Fibroblast of upper back skin (primary cell): Measurements from ENCODE around the gene CDCA5.

Experiments used
- DNase-seq: peaks from one replicate; pipeline ENCODE4 v3.0.0-alpha.2; 2013

The CDCA5 gene

GRCh38 chr11:65067446-65067845 lies 16.4 kb downstream of the CDCA5 start:
- DNase-seq, result no peak

- no peak for DNase-seq
These were observed 17.0 kb downstream of the CDCA5 start for GRCh38 chr11:65066805-65067291.

DNA sequence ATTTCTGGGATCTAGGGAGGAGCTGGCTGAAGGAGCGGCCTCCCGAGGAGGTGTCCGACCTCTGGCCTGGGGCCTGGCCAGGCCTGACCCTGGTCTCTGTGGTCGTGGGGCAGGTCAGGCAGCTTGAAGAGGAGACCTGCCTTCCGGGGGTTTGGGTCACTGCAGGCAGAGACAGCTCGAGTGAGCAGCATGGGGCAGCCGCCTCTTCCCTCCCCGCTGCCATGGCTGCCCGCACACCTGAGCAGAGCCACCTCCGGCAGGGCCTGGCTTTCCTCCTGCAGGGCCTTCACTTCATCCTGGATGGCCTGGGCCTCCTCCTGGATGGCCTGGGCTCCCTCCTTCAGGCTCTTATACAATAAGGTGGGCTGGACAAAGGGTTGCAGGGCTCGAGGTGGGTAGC lies 17.5 kb downstream of the CDCA5 start:
- DNase-seq, result no peak

GRCh38 chr11:65065851-65066250 lies 18.0 kb downstream of the CDCA5 start:
- DNase-seq, result no peak

DNA sequence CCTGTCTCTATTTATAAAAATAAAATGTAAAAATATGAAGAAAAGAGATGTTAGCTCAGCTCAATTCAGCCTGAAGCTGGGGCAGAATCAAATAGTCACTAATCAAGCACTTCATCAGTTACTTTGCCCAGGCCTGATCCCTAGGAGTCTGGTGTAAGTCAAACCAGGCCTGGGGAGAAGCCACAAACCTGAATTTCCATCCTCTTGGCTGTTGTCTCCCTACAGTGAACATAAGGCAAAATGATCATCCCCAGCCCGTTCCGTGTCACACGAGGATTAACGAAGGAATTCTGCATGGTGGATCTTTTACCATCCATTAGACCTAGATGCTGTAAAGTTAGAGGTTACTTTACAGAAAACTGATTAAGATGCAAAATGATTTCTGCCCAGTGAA lies 19.0 kb downstream of the CDCA5 start:
- no peak for DNase-seq

DNA sequence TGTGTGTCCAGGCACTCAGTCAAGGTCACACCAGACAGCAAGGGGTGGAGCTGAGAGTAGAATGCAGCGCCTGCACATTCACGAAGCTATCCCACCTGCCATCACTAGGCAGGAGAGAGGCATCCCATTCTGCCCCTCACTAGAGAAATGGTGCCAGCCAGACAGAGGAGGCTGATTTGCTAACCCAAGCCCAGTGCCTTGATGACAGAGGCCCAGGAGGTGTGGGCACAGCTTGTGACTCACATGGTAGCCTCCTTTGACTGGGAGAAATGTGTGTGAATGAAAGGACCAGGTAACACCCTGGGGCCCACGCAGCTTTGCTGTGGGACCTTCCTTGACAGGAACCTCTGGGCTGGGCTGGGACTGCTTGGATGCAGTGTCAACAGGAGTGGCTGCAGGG lies 20.3 kb downstream of the CDCA5 start:
- DNase-seq, result no peak

DNA sequence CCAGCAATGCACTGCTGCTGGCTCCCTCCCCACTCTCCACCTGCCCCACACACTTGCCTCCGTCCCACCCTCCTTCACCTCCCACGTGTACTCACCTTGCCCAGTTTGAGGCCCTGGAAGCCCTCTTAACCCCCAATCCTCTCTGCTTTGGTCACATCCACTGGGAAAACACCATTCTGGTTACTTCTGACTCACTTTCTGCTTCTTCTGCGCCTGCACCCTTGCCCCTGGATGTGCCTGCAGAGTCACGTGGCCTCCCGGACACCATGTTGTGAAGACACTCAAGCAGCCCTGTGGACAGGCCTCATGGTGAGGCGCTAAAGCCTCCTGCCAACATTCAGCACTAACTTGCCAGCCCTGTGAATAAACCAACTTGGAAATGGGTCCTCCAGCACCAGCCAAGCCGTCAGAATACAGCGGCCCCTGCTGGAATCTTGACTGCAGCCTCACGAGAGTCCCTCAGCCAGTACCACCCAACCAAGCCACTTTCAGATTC lies 22.9 kb downstream of the CDCA5 start:
- DNase-seq, result no peak

- DNase-seq, result no peak
These were observed 23.6 kb downstream of the CDCA5 start for GRCh38 chr11:65059959-65060824.

DNA sequence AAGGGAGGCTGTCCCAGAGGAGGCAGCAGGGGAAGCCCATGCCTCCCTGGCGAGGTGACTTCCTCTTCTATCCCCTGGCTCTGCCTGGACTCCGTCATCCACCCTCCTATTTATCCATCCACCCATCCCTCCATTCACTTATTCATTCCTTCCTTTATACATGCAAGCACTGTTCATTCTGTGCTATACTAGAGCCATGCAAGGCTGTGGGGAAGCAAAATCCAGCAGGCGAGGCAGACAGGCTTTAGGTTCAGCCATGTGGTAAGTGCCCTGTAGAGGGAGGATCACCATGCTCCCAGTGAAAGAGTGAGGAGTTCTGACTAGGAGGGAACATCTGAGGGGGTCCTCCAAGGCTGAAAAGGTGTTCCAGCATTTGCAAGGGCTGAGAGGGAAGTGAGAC lies 24.3 kb downstream of the CDCA5 start:
- no peak for DNase-seq

DNA sequence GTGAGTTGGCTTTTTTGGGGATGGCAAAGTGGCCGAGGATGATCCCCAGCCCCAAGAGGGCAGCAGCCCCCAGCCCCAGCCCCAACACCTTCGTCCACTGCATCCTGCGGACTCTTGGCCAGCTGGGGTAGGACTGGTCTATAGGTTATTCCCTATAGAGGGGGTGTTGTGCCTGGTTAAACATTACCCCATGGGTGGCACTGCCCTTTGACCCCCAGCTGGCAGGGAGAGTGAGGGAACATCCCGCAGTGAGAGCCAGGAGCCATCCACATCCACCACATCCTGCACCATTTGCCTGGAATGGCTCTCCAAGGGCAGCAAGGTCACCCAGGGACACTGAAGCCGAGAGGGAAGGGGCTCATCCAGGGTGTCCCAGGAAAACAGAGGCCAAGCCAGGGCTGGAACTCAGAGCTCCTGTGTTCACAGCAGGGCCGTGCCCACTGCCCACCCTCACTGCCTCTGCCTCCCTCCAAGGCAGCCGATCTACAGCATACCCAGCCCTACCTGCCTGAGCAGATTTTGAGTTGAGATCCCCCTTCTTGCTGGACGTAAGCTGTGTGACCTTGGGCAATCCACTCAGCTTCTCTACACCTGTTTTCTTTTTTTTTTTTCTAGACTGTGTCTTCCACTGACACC lies 25.3 kb downstream of the CDCA5 start, which contains the start of gene NAALADL1:
Gene NAALADL1, minus strand, starts transcription at position 135 of the 636 bp plus-strand sequence. Its CDS starts 32 bp downstream, at position 103.
- no peak for DNase-seq

- no peak for DNase-seq
These were observed 25.8 kb downstream of the CDCA5 start for GRCh38 chr11:65058012-65058411.

GRCh38 chr11:65057526-65057925 lies 26.3 kb downstream of the CDCA5 start:
- DNase-seq, result no peak

- DNase-seq, result no peak
These were observed 26.8 kb downstream of the CDCA5 start for GRCh38 chr11:65056999-65057398.

DNA sequence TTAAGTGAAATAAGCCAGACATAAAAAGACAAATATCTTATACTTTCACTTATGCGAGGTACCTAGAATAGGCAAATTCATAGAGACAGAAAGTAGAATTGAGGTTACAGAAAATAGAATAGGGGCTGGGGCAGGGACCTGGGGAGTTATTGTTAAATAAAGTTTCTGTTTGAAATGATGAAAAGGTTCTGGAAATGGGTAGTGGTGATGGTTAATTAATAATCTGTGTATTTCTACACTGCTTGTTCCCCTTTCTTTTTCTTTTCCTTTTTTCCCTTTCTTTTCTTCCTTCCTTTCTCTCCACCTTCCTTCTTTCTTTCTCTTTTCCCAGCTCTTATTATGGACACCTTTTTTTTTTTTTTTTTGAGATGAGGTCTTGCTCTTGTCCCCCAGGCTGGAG lies 28.3 kb downstream of the CDCA5 start:
- no peak for DNase-seq

DNA sequence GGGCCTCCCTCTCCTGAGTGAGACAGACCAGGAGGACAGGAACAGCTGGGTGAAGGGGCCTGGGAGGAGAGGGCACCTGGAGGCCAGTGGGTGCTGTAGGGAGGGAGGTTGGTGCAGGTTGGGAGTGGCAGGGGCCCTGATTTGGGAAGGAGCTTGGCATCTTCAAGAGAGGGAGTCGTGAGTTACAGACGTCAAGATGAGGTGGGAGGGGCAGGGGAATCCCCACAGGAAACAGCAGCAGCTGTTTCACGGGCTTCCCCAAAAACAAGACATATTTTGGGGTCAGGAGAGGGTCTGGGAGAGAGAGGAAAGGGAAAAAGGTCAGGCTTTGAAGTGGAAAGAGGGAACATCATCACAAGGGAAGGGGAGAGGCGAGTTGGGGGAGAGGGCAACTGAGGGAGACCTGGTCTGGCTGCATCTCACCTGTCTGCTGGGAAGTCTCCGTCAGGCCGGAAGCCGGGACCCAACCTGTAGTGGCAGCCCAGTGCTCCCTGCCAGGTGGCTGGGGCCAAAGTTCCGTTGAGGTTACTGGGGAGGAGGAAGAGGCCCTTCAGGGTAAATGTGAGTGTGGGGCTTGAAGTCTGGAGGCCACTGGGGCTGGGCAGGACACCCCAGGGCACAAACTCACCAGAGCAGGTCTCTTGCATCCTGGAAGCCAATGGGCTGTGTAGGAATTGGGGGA lies 29.9 kb downstream of the CDCA5 start:
- DNase-seq, result no peak

GRCh38 chr11:65051398-65051858 lies 32.4 kb downstream of the CDCA5 start:
- DNase-seq, result no peak

DNA sequence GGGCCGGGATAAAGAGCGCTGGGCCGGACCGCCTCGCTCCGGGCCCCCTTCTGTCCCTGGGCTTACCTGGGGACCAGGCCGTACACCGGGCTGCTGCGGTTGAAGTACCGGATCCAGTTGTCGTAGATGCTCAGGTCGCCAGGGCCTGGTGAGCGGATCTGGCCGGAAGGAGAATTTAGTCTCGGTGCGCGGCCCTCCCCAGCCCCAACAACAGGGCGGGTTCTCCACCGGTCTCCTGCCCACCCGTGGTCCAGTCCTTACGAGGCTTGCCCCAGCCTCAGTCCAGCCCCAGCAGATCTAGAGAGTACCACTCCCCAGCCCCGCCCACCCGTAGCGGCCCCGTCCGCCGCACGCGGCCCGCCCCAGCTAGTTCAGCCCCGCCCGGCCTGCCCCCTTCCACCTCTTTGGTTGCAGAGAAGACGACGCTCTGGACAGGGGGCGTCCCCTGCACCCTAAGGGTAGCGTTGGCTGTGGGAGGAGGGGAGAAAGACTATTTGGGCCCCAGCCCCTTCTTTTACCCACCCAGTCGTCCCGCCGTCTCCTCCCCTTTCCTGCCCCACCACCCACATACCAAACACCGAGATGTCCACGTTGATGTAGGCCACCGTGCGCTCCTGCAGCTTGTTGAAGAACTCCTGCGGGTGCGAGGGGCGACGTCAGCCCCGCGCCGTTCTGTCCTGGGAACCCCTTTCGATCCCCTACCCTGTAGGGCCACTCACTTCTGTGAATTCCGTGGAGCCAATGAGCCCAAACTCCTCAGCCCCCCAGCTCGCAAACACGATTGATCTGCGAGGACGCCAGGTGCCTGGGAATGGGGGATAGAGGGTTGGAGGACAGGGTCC lies 36.0 kb downstream of the CDCA5 start:
- DNase-seq, result no peak

- no peak for DNase-seq
These were observed 38.1 kb downstream of the CDCA5 start for GRCh38 chr11:65045728-65046127.

- no peak for DNase-seq
These were observed 38.8 kb downstream of the CDCA5 start for GRCh38 chr11:65045061-65045460.

DNA sequence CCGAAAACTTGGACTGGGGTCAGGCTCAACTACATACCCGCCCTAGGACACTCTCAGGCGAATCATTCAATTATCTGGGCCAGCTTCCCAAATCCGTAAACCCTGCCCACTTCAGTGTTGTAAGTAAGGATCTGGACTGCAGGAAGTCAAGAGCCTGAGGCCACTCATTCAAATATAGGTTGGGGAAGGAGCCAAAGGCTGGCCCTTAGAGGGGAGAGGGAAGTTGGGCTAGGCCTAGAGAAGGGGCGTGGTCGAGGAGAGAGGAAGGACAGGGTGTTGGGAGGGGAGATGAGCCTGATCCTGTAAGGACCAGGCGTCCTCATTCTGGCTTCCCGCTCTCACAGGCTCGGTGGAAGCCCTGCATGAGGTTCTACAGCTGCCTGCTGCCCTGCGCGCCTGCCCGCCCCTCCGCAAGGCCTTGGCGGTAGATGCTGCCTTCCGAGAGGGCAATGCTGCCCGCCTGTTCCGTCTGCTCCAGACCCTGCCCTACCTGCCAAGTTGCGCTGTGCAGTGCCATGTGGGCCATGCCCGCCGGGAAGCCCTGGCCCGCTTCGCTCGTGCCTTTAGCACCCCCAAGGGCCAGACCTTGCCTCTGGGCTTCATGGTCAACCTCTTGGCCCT lies 39.8 kb downstream of the CDCA5 start:
- DNase-seq, result peak; percentile 32

DNA sequence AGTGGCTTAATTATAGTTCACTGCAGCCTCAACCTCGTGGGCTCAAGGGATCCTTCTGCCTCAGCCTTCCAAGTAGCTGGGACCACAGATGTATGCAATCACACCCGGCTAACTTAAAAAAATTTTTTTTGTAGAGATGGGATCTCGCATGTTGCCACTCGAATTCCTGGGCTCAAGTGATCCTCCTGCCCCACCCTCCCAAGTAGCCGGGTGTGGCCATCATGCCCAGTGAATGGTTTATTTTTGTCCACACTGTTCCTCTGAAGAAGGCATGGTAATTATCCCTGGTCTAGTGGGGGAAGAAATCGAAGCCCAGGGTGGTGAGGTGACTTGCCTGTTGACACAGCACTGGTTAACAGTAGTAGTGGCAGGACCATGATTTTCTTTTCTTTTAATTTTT lies 40.9 kb downstream of the CDCA5 start:
- no peak for DNase-seq
